Immature natural killer cell (primary cell): ENCODE data around the gene CILP2. TPM values are rescaled to one million over a fixed set of nuclear protein-coding genes. Genes with fewer than 3 reads are reported as not detected.

Experiments used
- DNase-seq, 3 donors: peaks; one replicate each; pipeline ENCODE4 v3.0.0; 2022; ENCODE audit warnings: mixed read lengths in 1 of 3
- H3K27ac Mint-ChIP-seq, 6 donors: one replicate each; pipeline ENCODE4 v1.8.0; 2020; ENCODE audit warnings: mixed read lengths in 6 of 6, mild to moderate bottlenecking in 5 of 6, inconsistent platforms in 4 of 6, moderate library complexity in 3 of 6
- H3K27me3 Mint-ChIP-seq, 3 donors: one replicate each; pipeline ENCODE4 v1.8.0; 2020 to 2021; ENCODE audit warnings: low read depth in 3 of 3, mild to moderate bottlenecking in 3 of 3, mixed read lengths in 3 of 3, moderate library complexity in 3 of 3, inconsistent platforms in 1 of 3
- H3K36me3 Mint-ChIP-seq, 3 donors: one replicate each; pipeline ENCODE4 v1.8.0; 2020; ENCODE audit warnings: mixed read lengths in 3 of 3, inconsistent platforms in 2 of 3, mild to moderate bottlenecking in 2 of 3
- H3K4me1 Mint-ChIP-seq, 2 donors: one replicate each; pipeline ENCODE4 v1.8.0; 2020; ENCODE audit warnings: inconsistent platforms in 2 of 2, mild to moderate bottlenecking in 2 of 2, mixed read lengths in 2 of 2, moderate library complexity in 1 of 2
- H3K4me3 Mint-ChIP-seq, 5 donors: one replicate each; pipeline ENCODE4 v1.8.0; 2020; ENCODE audit warnings: mild to moderate bottlenecking in 5 of 5, mixed read lengths in 5 of 5, inconsistent platforms in 3 of 5, moderate library complexity in 3 of 5
- H3K9me3 Mint-ChIP-seq, 6 donors: one replicate each; pipeline ENCODE4 v1.8.0; 2020; ENCODE audit warnings: mild to moderate bottlenecking in 6 of 6, mixed read lengths in 6 of 6, inconsistent platforms in 4 of 6, moderate library complexity in 3 of 6
- polyA plus RNA-seq, 3 donors: library from polyadenylated mRNA; unstranded; fragments of 300-500 nt; fragmentation: Illumina TruSeq; gene quantifications; one replicate each; pipeline ENCODE4 v1.2.3, GENCODE V29; 2021

CILP2 gene
- polyA plus RNA-seq, 3 donors from 2014 or later = not detected

DNA sequence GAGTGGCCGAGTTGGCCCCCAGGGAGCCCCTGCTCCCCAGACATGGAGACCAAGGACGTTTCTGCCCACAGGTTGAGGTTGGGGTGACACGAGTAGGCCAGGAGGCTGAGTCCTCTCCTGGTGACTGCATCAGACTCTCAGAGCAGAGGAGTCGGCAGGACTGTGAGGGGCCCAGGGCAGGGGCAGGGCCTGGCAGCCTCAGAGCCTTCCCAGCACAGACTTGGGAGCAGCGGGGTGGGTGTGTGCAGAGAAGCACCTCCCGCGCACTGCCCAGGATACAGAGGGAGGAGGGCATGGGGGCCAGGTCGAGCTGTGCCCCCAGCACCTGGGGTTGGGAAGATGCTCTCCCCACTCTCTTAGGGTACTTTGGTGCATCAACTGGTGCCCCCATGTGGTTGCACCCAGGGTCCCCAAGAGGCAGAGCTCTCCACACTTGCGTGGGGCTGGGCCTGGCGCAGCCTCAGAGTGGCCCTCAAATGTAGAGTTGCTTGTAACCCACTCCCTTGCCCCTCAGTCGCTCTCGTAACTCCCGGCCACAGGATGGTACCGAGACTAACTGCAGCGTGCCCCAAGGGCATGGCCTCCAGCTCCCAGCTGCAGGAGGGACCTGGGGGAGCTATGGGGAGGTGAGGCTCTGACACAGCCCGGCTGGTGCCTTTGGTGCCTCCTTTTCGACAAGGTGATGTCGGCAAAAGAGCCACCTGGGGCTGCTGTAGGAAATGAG is 38.6 kb upstream of the CILP2 start:
- DNase-seq = no peak
- H3K4me3 Mint-ChIP-seq = no peak overlapping the region
- H3K4me1 Mint-ChIP-seq = peaks cover 6 to 14% of the 10 kb centered on the region in 2 donors
- H3K36me3 Mint-ChIP-seq = peaks cover 13 to 31% (median 14%) of the 10 kb centered on the region in 3 donors
- peaks cover 0 to 2% (median 0%) of the 10 kb centered on the region in 6 donors for H3K9me3 Mint-ChIP-seq
- peaks cover 4 to 21% (median 13%) of the 10 kb centered on the region in 3 donors for H3K27me3 Mint-ChIP-seq
- H3K27ac Mint-ChIP-seq = peak overlapping the region in 1 of 6 donors; percentile 41

DNA sequence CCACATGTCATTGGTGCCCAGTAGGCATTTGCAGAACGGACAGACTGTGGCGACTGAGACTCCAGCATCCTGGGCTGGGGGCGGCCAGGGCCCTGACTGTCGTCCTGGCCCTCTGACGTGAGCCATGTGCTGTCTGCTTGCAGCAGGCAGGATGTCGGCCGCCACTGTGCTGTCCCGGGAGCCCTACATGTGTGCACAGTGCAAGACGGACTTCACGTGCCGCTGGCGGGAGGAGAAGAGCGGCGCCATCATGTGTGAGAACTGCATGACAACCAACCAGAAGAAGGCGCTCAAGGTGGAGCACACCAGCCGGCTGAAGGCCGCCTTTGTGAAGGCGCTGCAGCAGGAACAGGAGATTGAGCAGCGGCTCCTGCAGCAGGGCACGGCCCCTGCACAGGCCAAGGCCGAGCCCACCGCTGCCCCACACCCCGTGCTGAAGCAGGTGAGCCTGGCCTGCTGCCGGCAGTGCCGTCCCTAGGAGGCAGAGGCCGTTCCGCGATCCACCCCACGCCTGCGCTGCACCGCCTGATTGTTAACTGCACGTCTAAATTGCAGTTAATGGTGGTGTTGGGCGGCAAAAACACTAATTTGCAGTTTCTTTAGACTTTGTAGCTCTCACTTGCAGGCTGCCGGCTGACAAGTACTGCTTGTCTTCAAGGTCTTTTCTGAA is 37.0 kb upstream of the CILP2 start:
- H3K36me3 Mint-ChIP-seq = peaks cover 10 to 36% (median 13%) of the 10 kb centered on the region in 3 donors
- H3K27me3 Mint-ChIP-seq = peaks cover 2 to 13% (median 10%) of the 10 kb centered on the region in 3 donors
- no peak for DNase-seq
- peaks cover 6 to 12% of the 10 kb centered on the region in 2 donors for H3K4me1 Mint-ChIP-seq
- H3K9me3 Mint-ChIP-seq = peaks cover 0 to 2% (median 0%) of the 10 kb centered on the region in 6 donors
- H3K4me3 Mint-ChIP-seq = no peak overlapping the region
- peak overlapping the region in 1 of 6 donors; percentile 40 for H3K27ac Mint-ChIP-seq

DNA sequence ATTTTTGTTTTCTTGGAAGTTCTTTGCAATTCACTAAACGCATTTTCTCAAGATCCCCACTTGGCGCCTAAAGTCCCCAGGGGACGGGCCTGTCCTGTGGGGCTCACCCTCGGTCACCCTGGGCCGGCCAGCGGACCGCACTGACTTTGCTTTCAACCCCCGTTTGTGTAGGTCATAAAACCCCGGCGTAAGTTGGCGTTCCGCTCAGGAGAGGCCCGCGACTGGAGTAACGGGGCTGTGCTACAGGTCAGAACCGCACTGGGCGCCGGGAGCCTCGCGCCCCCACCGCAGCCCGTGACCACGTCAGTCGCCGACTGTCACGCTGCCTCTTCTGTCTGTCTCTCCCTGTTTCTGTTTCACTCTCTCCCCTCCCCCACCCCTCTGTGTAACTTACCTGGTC is 36.3 kb upstream of the CILP2 start:
- Mint-ChIP-seq H3K9me3 (peaks cover 0 to 2% (median 0%) of the 10 kb centered on the region in 6 donors), H3K36me3 (peaks cover 12 to 39% (median 13%) of the 10 kb centered on the region in 3 donors), H3K4me3 (no peak overlapping the region), H3K27ac (peak overlapping the region in 1 of 6 donors; percentile 17), H3K4me1 (peaks cover 2 to 12% of the 10 kb centered on the region in 2 donors), H3K27me3 (peaks cover 2 to 15% (median 8%) of the 10 kb centered on the region in 3 donors)
- DNase-seq = no peak

- Mint-ChIP-seq H3K36me3 (peaks cover 13 to 36% (median 15%) of the 10 kb centered on the region in 3 donors), H3K4me3 (no peak overlapping the region), H3K9me3 (peaks cover 0 to 2% (median 0%) of the 10 kb centered on the region in 6 donors), H3K27me3 (peaks cover 2 to 15% (median 8%) of the 10 kb centered on the region in 3 donors), H3K27ac (no peak overlapping the region), H3K4me1 (peaks cover 0 to 7% of the 10 kb centered on the region in 2 donors)
- no peak for DNase-seq
Measured at GRCh38 chr19:19502281-19502680, 35.8 kb upstream of the CILP2 start.

DNA sequence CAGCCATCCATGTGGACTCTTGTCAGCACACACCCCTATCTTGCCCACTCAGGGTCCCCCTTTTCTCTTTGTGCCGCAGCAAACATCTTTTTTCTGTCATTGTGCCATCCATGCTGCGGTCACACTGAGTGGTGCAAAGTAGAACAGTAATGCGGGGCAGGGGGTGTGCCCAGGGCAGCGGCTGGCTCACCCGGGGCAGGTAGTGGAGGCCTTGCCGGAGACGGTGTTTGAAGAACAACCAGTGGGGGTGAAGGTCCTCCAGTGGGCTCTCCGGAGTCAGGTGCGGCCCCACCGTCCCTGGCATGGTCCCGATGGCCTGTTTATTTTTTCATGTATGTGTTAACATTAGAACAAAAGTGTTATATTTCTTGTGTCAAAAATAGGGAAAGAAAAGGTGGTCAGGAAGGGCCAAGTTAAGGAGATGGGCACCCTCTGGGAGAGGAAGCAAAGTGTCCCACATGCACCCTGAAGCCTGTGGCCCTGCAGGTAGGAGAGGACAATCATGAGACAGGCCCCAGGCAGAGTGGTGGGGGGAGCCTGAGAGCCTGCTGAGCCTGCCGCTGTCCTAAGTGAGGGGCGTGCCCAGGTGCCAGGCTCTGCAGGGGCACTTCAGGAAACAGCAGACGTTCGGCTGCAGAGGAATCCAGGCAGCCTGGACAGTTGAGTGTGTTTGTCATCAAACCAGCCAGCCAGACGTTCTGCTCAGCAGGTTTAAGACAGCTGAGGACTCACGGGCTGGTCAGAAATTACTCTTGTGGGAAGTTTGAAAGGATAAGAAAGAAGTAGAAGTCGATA is 35.1 kb upstream of the CILP2 start:
- H3K4me1 Mint-ChIP-seq = peaks cover 0 to 2% of the 10 kb centered on the region in 2 donors
- peaks cover 15 to 40% (median 17%) of the 10 kb centered on the region in 3 donors for H3K36me3 Mint-ChIP-seq
- H3K9me3 Mint-ChIP-seq = peaks cover 0 to 2% (median 0%) of the 10 kb centered on the region in 6 donors
- peaks cover 2 to 20% (median 8%) of the 10 kb centered on the region in 3 donors for H3K27me3 Mint-ChIP-seq
- H3K27ac Mint-ChIP-seq = peak overlapping the region in 3 of 6 donors; percentile 10 to 56 (median 41)
- DNase-seq = no peak
- H3K4me3 Mint-ChIP-seq = no peak overlapping the region

- H3K36me3 Mint-ChIP-seq = peaks cover 15 to 40% (median 17%) of the 10 kb centered on the region in 3 donors
- H3K4me3 Mint-ChIP-seq = no peak overlapping the region
- no peak overlapping the region for H3K27ac Mint-ChIP-seq
- peaks cover 4 to 22% (median 13%) of the 10 kb centered on the region in 3 donors for H3K27me3 Mint-ChIP-seq
- peaks cover 0 to 2% (median 0%) of the 10 kb centered on the region in 6 donors for H3K9me3 Mint-ChIP-seq
- peaks cover 0 to 2% of the 10 kb centered on the region in 2 donors for H3K4me1 Mint-ChIP-seq
- no peak for DNase-seq
Measured at GRCh38 chr19:19504754-19505668, 33.1 kb upstream of the CILP2 start.

DNA sequence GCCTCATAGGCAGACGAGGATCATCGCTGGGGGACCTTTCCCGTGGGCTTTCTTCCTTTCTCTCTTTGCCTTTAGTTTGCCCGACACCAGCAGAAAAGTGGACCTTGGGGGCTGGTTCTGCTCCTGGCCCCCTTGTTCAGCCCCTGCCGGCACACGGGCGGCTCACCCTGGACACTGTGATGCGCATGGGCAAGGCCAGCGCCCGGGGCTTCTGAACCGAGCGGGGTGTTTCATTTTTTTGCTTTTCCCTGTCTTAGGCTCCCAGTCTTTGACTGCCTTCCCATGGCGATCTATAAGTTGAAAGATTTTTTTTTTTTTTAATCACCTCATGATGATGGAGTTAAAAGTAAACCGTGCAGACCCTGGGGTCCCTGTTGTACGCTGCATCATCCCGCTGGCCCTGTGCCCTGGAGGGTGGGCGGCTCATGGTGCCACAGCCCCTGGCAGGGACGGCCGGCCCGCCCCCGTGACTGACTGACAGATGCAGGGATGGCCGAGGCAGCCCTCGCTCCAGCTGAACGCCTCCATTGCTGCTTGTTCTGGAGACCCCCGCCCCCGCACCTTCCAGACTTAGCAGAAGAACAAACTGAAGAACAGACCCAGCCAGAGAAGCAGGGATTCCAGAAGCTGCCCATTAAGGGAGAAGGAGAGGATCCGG is 32.3 kb upstream of the CILP2 start:
- H3K36me3 Mint-ChIP-seq = peaks cover 15 to 40% (median 17%) of the 10 kb centered on the region in 3 donors
- H3K27me3 Mint-ChIP-seq = peaks cover 4 to 19% (median 11%) of the 10 kb centered on the region in 3 donors
- no peak for DNase-seq
- no peak overlapping the region for H3K27ac Mint-ChIP-seq
- H3K4me1 Mint-ChIP-seq = peaks cover 0 to 2% of the 10 kb centered on the region in 2 donors
- peaks cover 0 to 2% (median 0%) of the 10 kb centered on the region in 6 donors for H3K9me3 Mint-ChIP-seq
- H3K4me3 Mint-ChIP-seq = no peak overlapping the region

DNA sequence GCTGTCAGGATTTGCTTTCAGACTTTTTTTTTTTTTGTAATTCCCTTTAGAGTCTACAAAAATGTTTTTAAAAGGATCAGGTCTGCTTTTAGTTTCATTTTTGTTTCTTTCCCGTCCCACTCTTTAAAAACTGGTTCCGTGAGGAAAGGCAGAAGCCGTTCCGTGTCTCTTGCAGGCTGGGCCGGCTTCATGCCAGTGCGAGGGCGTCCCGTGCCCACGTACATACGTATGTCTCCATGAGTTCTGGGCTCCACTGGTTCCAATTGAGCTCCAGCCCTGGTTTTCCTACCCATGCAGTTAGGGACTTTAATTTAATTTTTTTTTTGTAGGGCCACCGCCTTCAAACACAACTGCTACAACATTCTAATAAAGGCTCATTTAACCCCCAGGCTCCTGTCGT is 31.5 kb upstream of the CILP2 start:
- Mint-ChIP-seq H3K27ac (peak overlapping the region in 2 of 6 donors; percentile 46 to 48), H3K9me3 (peaks cover 0 to 2% (median 0%) of the 10 kb centered on the region in 6 donors), H3K27me3 (peaks cover 3 to 16% (median 11%) of the 10 kb centered on the region in 3 donors), H3K4me1 (peaks cover 0 to 2% of the 10 kb centered on the region in 2 donors), H3K36me3 (peaks cover 15 to 36% (median 17%) of the 10 kb centered on the region in 3 donors), H3K4me3 (no peak overlapping the region)
- no peak for DNase-seq

GRCh38 chr19:19507354-19507753 is 30.7 kb upstream of the CILP2 start:
- H3K27ac Mint-ChIP-seq = peak overlapping the region in 1 of 6 donors; percentile 40

GRCh38 chr19:19508217-19508616 is 29.8 kb upstream of the CILP2 start:
- H3K27ac Mint-ChIP-seq = peak overlapping the region in 1 of 6 donors; percentile 31
- H3K9me3 Mint-ChIP-seq = no peaks in the 10 kb centered on the region
- peaks cover 9 to 26% (median 10%) of the 10 kb centered on the region in 3 donors for H3K36me3 Mint-ChIP-seq
- H3K4me3 Mint-ChIP-seq = no peak overlapping the region
- H3K4me1 Mint-ChIP-seq = peaks cover 0 to 2% of the 10 kb centered on the region in 2 donors
- peaks cover 3 to 16% (median 11%) of the 10 kb centered on the region in 3 donors for H3K27me3 Mint-ChIP-seq
- no peak for DNase-seq

More at GRCh38 chr19:19507354-19507753, 30.7 kb upstream of the CILP2 start:
- DNase-seq = no peak
- Mint-ChIP-seq H3K4me1 (peaks cover 0 to 2% of the 10 kb centered on the region in 2 donors), H3K27me3 (peaks cover 3 to 16% (median 11%) of the 10 kb centered on the region in 3 donors), H3K36me3 (peaks cover 15 to 34% (median 17%) of the 10 kb centered on the region in 3 donors), H3K4me3 (no peak overlapping the region), H3K9me3 (no peaks in the 10 kb centered on the region)

DNA sequence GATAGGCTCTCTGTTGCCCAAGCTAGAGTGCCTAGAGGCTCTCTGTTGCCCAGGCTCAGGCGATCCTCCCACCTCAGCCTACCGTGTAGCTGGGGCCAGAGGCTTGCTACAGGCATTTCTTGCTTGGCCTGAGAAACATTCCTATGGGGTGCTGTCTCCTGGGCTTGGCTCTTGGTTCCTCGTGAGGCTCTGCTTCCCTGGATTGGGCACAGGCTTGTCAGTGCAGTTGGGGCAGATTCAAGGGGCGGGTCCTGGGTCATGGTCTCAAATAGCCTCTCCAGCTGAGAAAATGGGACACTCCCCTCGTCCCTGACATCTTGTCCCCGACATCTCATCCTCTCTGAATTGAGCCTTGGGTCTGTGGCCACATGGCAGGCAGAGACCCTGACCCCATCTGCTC is 27.6 kb upstream of the CILP2 start:
- H3K27ac Mint-ChIP-seq = peak overlapping the region in 4 of 6 donors; percentile 44 to 71 (median 53)
- H3K27me3 Mint-ChIP-seq = peaks cover 1 to 16% (median 11%) of the 10 kb centered on the region in 3 donors
- no peaks in the 10 kb centered on the region for H3K9me3 Mint-ChIP-seq
- no peak overlapping the region for H3K4me3 Mint-ChIP-seq
- peaks cover 0 to 5% of the 10 kb centered on the region in 2 donors for H3K4me1 Mint-ChIP-seq
- DNase-seq = no peak
- H3K36me3 Mint-ChIP-seq = peaks cover 5 to 13% (median 5%) of the 10 kb centered on the region in 3 donors

DNA sequence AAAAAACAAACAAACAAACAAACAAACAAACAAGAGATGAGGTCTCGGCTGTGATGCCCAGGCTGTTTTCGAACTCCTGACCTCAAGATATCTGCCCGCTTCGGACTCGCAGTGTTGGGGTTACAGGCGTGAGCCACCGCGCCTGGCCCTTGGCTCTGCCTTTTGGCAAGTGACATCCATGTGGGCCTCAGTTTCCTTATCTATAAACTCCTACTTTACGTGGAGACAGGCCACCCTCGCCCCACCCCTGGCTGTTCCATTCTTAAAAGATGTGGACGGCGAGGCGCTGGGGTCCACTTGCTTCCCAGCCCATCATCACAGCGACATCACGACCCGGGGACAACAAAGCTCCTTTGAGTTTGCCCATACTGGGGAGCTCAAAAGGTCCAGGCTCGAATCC is 24.4 kb upstream of the CILP2 start:
- no peak for DNase-seq
- H3K27me3 Mint-ChIP-seq = peaks cover 4 to 8% (median 6%) of the 10 kb centered on the region in 3 donors
- H3K4me3 Mint-ChIP-seq = peak overlapping the region in 3 of 5 donors; percentile 12 to 81 (median 40)
- H3K9me3 Mint-ChIP-seq = no peaks in the 10 kb centered on the region
- no peak overlapping the region for H3K27ac Mint-ChIP-seq
- H3K36me3 Mint-ChIP-seq = no peaks in the 10 kb centered on the region
- H3K4me1 Mint-ChIP-seq = peaks cover 19 to 26% of the 10 kb centered on the region in 2 donors
